ENCODE results near the gene MACROD1. TPM values are rescaled to one million over a fixed set of nuclear protein-coding genes. Genes with fewer than 3 reads are reported as not detected.

MACROD1 gene
- total RNA-seq, 2 donors from 2014 or later: 37.9 to 48.0 TPM

GRCh38 chr11:64003807-64004589 lies 161.9 kb downstream of the MACROD1 start:
- DNase-seq (no peak), ATAC-seq (no peak)
- intact Hi-C loops (cut with DNase I): no loop called here

- intact Hi-C loops (cut with DNase I): loop anchor here in 1 of 2 donors (2.0 kb wide), 1 partner anchor 147 kb away; no protein-coding TSS in a partner anchor
- ATAC-seq: no peak
- no peak for DNase-seq
Observed at GRCh38 chr11:64001484-64002420, 164.2 kb downstream of the MACROD1 start.

DNA sequence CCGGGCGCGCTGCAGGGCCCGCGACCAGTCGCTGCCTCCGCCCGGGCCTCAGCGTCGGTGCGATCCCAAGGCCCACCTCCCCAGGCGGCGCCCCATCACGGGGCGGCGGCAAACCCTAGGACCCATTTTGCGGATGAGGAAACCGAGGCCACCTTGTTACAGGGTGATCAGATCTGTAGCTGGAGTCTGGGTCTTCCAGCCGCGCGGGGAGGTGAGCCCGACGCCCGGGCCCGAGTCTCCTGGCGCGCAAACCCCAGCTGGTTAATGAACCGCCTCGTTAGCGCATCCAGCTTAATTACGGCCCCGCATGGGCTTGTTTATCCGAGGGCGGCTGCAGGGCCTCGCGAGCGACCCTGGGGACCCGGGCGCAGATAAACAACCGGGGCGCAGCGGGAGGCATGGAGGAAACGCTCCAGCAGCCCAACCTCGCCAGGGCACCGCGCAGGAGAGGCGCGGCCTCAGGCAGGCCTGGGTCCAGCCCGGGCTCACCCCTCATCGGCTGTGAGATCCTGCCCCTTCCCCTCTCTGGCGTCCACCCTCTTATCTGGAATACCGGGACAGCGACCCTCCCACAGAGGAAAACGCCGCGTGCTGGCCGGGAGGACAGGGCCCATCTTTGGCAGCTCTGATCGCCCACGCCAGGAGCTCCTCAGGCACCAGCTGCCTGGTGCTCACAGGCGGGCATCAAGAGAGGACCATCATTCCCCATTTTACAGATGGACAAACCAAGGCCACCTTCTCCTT lies 165.0 kb downstream of the MACROD1 start:
- intact Hi-C loops (cut with DNase I): loop anchor here in 1 of 2 donors (2.0 kb wide), 1 partner anchor 148 kb away; no protein-coding TSS in a partner anchor
- no peak for ATAC-seq
- DNase-seq: no peak

DNA sequence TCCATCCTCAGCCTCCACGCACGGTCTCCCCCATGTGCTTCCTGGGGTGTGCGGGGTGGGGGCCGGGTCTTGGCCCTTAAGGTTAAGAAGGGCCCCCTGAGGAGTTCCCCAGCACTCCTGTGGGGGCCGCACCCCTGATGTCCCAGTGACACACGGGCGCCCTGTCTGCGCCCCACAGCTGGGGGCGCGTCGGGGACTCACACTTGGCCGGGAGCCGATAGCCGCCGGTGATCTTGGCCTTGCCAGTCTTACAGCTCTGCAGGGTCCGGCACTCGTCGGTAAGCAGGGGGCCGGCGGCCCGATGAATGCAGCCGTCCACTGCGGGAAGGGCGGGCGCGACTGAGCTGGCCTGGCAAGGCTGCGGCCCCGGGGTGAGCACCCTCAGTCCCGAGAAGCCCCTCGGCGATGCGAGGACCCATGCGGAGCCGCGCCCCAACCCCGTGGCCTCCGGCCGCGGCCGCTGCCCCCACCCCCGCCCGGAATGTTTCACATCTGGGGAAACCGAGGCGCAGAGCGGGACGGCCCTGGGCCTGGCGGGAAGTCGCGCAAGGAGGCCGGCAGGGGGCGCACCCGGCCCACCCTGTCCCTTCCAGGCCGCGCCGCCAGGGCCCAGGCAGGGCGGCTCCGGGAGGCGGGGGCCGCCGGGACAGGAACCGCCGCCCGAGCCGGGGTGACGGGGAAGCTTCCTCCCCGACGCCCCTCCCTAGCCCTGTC lies 165.7 kb downstream of the MACROD1 start:
- ATAC-seq: peak; percentile 86 to 93
- intact Hi-C loops (cut with DNase I): loop anchor here in 1 of 2 donors (2.0 kb wide), 1 partner anchor 149 kb away; no protein-coding TSS in a partner anchor
- peak; percentile 79 for DNase-seq

DNA sequence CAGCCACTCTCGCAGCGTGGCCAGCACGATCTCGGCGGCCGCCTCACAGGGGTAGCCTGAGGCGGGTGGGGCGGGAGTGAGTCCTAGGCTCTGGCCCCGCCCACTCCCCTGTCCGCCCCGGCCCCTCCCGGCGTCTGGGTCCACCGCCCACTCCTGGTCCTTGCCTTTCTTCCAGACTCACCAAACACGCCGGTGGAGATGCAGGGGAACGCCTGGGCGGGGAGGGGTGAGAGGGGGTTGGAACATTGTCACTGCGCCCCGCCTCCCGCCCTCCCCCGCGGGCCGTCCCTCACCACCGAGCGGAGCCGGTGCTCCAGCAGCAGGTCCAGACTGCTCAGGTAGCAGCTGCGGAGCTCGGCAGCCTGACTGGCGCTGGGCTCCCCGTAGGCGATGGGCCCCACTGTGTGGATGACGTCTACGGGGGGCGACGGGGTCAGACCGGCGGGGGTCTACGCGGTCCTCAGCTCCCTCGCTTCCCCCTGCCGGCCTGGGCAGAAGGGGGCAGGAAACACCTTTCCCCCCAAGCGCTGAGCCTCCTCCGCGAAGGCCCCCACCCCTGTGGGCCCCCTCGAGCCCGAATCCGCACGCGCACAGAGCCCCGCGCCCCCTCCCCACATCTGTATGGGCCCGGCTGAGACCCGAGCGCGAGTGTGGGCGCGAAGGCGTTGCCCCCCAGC lies 166.4 kb downstream of the MACROD1 start:
- peak; percentile 39 to 62 for ATAC-seq
- intact Hi-C loops (cut with DNase I): loop anchor here (2.0 kb wide), 1 partner anchor 149 kb away; no protein-coding TSS in a partner anchor

DNA sequence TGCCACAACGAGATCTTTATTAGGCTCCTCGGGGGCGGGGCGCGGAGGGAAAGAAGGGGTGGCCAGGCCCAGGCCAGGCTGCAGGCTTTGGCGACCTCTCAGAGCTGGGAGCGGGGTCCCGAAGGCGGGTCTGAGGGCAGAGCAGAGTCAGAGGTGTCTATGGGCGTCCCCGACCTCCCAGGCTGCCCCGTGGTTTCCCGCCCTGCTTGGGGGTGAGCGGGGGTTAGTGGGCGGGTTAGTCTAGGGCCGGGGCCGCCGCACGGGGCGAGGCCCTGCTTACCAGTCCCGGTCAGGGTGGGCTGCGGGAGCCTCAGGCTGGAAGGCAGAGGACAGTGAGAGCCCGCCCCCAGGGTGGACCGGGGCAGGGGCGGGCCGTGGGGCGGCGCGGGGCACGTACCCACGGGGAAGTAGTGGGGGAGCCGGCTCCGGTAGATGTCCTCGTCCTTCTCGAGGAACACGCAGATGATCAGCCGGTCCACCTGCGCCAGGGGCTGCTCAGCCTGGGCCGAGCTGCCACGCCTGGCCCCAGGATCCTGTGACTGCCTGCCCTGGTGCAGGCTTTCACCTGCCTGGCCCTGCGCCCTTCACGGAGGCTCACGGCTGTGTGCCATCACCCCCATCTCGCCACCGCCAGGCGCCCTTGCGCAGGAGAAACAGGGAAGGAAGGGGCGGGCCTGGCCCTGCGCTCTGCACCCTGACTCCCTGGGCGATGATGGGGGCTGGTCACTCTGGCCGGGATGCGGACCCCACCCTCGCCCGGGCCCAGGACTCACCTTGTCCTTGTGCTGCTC lies 167.2 kb downstream of the MACROD1 start:
- DNase-seq (no peak), ATAC-seq (peak in 1 of 2 donors; percentile 1)
- intact Hi-C loops (cut with DNase I): loop anchor here in 1 of 2 donors (2.0 kb wide), 1 partner anchor 150 kb away; no protein-coding TSS in a partner anchor

More for the DNA sequence above, 166.4 kb downstream of the MACROD1 start:
- DNase-seq: peak; percentile 71

GRCh38 chr11:63997801-63998337 lies 168.0 kb downstream of the MACROD1 start:
- ATAC-seq: no peak
- intact Hi-C loops (cut with DNase I): loop anchor here in 1 of 2 donors (2.0 kb wide), 1 partner anchor 151 kb away; no protein-coding TSS in a partner anchor
- DNase-seq: no peak

DNA sequence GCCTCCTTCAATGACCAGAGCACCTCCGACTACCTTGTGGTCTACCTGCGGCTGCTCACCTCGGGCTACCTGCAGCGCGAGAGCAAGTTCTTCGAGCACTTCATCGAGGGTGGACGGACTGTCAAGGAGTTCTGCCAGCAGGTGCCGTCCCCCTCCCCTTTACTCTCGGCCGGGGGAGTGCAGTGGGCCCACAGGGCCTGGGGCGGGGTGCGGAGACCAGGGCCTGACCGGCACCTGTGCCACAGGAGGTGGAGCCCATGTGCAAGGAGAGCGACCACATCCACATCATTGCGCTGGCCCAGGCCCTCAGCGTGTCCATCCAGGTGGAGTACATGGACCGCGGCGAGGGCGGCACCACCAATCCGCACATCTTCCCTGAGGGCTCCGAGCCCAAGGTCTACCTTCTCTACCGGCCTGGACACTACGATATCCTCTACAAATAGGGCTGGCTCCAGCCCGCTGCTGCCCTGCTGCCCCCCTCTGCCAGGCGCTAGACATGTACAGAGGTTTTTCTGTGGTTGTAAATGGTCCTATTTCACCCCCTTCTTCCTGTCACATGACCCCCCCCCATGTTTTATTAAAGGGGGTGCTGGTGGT lies 168.7 kb downstream of the MACROD1 start:
- ATAC-seq: no peak
- intact Hi-C loops (cut with DNase I): no loop called here
- DNase-seq: no peak

- intact Hi-C loops (cut with DNase I): no loop called here
- DNase-seq (no peak), ATAC-seq (no peak)
Observed at GRCh38 chr11:63996512-63996911, 169.4 kb downstream of the MACROD1 start.

DNA sequence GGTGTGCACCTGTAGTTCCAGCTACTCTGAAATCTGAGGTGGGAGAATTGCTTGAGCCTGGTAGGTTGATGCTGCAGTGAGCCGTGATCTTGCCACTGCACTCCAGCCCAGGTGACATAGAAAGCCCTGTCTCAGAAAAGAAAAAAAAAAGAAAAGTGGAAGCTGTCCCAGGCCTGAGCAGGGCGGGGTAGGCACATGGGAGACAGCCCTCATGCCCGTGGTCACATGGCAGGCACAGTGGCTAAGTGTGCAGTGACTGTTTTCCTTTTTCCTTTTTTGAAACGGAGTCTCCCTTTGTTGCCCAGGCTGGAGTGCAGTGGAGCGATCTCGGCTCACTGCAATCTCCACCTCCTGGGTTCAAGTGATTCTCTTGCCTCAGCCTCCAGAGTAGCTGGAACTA lies 171.9 kb downstream of the MACROD1 start:
- ATAC-seq (no peak), DNase-seq (no peak)
- intact Hi-C loops (cut with DNase I): no loop called here

DNA sequence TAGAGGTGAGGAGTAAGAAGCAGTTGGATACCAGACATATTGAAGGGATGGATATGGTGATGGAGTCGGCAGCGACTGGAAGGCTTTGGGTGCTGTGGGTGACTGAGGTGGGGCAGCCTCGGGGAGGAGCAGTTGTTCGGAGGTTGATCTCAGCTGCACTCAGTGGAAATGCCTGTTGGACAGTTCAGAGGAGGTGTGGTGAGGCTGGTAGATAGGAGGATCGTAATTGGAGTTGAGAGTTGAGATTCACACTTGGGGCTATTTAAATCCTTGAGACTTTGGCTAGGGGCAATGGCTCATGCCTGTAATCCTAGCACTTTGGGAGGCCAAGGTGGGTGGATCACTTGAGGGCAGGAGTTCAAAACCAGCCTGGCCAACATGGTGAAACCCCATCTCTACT lies 172.8 kb downstream of the MACROD1 start:
- intact Hi-C loops (cut with DNase I): no loop called here
- DNase-seq (no peak), ATAC-seq (no peak)

DNA sequence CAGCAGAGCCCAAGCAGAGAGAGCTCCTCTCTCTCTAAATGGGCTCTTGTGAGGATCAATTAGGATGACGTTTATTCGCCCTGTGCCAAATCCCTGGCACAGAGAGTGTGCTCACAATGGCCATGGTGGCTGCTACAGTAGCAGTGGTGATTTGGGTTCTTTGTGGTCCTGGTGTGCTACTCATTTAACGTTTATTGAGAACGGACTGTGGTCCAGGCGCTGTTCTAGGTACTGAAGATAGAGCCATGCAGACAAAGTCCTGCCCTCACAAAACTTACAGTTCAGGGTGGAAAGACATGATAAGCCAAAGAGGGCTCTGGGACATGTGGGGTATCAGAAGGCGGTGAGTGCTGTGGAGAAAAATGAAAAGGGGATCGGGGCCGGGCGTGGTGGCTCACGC lies 174.4 kb downstream of the MACROD1 start:
- DNase-seq (no peak), ATAC-seq (no peak)
- intact Hi-C loops (cut with DNase I): no loop called here

DNA sequence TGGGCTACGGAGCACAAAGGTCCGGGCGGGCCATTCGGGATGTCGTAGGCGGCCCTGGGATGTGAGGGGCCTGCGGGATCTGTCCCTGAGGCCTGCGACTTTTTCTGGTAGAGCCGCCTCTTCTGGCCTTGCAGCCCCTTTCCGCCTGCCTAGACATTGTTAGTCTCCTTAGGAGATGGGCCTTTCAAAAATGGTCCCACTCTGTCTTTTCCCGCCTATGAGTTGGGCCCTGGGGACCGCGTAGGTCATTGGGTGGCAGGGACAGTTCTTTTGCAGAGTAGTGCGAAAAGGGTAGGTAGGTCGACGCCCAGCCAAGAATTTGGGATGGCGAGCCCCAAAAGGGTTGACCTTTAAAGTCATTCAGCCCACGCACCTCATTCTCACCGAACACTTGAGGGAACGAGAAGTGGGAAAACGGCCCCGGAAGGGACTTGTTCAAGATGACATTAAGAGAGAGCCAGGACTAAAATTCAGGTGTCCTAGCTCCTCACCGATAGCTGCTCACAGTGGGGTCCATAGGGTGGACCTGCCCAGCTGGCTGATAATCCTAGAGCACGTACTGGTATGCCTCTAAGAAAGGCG lies 178.9 kb downstream of the MACROD1 start:
- DNase-seq (no peak), ATAC-seq (no peak)
- intact Hi-C loops (cut with DNase I): no loop called here

GRCh38 chr11:63986156-63986931 lies 179.6 kb downstream of the MACROD1 start, which contains the start of gene OTUB1:
OTUB1 (plus strand) TSS chr11:63986438; CDS start chr11:63986457, 19 bp downstream.
- ATAC-seq: peak; percentile 97
- peak; percentile 94 for DNase-seq
- intact Hi-C loops (cut with DNase I): no loop called here

- DNase-seq (peak; percentile 61), ATAC-seq (peak; percentile 45 to 60)
- intact Hi-C loops (cut with DNase I): no loop called here
Observed at GRCh38 chr11:63985812-63986155, 180.1 kb downstream of the MACROD1 start.

Data from left cardiac atrium (tissue), 4 donors.